A172 (cell line): ENCODE measurements around the gene AHI1. TPM values are rescaled to one million over a fixed set of nuclear protein-coding genes. Genes with fewer than 3 reads are reported as not detected.

ENCODE experiments used
- DNase-seq: peaks from one replicate; pipeline ENCODE4 v3.0.0-alpha.2; 2015; ENCODE audit warnings: low spot score
- total RNA-seq: library from RNA; depleted of rRNA; stranded (reverse); fragments of >200 nt; shearing (Covaris generic); gene quantifications from 2 replicates; pipeline ENCODE4 v1.2.3, GENCODE V29; 2014

Gene AHI1
- total RNA-seq, 1 experiment from 2014 or later, result 10.0 TPM

DNA sequence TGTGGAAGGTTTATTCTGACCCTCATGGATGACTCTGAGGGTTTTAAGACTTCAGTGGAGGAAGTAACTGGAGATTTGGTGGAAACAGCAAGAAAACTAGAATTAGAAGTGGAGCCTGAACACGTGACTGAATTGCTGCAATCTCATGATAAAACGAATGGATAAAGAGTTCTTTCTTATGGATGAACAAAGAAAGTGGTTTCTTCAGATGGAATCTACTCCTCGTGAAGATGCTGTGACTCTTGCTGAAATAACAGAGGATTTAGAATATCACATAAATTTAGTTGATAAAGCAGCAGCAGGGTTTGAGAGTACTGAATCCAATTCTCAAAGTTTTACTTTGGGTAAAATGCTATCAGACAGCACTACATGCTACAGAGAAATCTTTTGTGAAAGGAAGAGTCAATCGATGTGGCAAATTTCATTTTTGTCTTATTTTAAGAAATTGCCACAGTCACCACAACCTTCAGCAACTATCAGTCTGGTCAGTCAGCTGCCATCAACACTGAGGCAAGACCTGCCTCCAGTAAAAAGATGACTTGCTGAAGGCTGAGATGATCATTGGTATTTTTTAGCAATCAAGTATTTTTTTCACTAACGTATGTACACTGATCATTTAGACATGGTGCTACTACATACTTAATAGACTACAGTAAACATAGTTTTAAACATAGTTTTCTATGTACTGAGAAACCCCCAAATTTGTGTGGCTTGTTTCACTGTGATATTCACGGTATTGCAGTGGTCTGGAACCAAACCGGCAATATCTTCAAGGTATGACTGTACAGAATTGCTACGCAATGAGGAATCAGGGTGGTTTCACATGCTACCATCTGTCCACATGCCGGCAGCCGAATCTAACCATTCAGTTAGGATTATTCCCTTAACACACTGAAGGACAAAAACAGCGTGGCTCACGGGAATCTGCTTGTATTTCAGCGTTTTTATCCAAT lies 167.4 kb downstream of the AHI1 start:
- DNase-seq, result no peak

DNA sequence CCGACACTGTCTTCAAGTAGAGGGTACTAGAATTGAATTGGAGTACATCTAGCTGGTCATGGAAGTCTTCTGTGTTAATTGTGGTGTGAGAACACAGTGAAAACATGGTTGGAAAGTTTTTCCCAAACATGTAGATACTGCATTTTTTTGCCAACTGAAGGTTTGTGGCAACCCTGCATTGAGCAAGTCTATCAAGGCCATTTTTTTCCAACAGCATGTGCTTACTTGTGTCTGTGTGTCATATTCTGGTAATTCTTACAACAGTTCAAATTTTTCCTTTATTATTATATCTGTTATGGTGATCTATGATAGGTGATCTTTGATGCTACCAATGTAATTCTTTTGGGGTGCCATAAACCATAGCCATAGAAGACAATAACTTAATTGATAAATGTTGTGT lies 169.4 kb downstream of the AHI1 start:
- no peak for DNase-seq

DNA sequence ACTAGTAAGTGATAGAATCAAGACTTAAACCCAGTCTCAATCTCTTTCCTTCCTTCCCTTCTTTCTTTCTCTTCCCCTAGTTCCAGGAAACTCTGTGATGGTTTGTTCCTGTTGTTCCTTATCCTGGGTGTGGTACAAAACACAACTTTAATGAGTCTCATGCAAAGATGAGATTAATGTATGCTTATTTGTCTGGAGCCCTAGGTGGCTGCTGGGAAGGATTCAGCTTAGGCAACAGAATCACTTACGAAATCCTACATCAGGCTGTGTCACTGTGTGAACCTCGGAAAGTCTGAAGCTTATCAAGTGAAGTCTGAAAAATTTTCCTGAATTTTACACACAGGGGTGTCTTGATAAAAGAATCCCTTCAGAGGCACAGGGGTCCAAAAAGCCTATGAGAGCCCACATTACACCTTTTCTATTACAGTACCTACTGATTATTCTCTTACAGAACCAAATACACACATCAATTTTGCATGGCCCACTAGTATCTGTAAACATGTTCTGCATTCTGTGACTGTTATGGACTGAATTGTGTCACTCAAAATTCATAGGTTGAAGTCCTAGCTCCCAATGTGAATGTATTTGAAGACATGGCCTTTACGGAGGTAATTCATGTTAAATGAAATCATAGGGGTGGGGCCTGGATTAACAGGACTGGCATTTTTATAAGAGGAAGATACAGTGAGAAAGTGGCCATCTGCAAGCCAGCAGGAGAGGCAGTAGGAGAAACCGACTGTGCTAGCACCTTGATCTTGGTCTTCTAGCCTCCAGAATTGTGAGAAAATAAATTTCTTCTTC lies 171.7 kb downstream of the AHI1 start:
- no peak for DNase-seq

DNA sequence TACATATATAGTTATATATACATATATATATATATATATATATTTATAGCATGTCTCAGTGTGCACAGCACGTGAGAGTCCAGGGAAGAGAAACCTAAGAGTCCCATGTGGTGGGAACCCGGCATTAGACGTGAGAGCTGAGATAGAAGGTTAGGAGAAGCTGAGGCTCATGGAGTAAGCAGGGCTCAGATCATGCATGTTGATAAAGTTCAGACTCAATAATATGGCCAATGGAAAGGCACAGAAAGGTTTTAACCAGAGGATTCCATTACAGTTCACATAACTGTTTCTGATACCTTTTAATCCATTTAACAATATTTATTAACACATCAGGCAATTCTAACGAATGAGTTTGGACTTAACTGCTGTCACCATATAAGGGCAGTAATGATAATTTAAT lies 173.0 kb downstream of the AHI1 start:
- no peak for DNase-seq

DNA sequence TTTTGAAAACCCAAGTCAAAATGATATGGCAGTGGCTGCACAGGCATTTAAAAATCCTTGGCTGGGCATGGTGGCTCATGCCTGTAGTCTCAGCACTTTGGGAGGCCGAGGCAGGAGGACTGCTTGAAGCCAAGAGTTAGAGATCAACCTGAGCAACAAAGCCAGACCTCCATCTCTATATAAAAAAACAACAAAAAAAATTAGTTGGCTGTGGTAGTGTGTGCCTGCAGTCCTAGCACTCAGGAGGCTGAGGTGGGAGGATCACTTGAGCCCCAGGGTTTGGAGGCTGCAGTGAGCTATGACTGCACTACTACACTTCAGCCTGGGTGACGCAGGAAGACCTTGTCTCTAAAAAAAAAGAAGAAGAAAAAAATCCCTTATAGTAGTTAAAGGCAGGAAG lies 173.6 kb downstream of the AHI1 start:
- DNase-seq, result no peak

DNA sequence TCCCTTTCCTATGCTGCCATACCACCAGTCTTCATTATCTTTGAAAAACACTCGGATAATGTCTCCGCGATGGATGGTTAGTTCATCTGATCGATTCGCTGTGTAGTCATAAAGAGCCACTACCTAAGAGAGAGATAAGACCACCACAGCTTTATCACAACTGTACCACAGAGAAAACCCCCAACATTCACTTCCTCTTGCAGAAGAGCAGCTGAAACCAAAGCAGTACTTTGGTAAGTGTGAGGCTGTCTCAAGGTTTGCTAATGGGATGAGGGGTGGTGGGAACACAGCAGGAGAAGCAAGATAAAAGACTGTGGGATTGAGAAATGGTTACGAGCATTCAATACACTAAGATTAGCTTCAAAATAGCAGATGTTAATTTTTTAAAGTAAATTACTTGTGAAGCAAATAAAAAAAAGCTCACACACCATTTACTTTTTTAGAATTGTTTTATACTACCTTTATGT lies 174.3 kb downstream of the AHI1 start:
- no peak for DNase-seq

DNA sequence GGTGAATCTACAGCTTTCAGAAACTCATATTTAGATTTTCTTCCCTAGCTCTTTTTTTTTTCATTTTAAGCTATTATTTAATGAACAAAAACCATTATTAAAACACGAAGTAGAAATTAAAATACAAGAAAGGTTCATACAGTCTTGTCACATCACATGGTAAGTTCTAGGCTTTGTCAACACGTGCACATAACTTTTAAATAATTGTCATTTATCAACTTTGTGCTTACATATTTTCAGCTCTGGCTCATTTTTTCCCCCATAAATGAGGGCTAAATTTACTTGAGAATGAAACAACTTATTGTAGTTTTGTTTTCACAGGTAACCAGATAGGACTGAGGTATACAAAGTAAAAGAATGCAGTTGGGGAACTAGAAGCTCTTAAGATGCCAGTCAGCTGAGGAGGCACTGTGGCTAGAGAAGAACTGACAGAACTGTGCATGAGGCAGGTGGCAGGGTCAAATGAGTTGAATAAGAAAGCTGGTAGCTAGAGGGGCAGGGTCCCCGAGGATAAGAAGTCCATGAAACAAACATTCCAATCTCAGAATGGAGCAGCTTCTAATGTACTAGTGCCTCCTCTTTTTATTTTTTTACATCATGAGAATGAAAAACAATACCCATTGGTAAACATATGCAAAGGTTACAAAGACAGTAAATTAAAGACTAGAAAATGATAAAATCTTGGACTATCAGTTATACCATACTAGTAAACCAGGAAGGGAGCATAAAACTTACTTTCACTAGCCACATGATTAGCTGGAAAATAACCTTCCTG lies 174.9 kb downstream of the AHI1 start:
- no peak for DNase-seq

DNA sequence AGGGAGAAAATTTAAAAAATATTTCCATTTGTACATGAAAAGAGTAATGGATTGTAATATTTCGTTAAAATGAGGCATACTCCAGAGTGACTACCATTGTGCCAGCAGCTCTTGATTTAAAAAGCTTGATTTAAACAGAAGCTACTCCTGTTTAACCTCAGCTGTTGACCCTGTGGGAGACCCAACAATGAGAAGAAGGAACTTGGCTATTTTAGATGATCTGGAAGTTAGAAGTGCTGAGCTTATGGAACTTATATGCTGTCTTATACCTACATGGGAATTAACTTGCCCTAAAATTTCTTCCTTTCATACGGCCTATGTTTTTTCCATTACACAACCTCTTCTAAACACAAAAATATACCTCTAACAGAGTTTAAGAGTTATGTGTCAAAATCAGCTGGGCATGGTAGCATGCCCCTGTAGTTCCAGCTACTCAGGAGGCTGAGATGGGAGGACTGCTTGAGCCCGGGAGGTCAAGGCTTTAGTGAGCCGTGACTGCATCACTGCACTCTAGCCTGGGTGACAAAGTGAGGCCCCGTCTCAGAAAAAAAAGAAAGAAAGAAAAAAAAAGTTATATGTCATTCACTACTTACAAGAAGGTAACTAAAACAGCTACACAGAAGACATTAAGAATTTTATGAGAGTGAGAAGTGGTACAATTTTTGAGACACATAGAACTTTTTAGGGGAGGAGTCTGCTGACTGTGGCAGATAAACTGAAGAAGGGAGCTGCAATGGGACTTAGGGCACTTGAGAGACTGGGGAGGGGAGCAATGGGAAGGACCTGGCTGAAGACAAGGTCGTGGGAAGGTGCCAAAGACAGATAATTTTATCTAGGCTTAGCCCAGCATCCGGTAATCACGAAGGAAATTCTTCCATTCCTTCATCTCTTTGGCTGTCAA lies 176.6 kb downstream of the AHI1 start:
- DNase-seq, result no peak

DNA sequence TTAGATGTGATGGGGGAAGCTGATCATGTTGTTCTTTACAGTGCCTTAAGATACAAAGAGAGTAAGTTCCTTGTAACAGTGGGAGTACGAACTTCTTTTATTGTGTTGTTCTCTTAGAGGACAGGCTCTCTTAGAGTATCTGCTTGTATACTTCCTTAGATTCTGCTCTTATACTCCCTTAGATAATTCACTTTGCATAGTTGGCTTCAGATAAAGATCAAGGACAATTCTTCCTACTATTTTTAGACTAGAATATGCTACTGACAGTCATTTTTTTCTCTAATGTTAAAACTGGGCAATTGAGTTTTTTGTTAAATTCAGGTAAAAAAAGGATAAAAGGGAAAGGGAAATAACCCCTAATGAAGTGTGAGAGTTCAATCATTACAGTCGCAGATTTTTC lies 177.7 kb downstream of the AHI1 start:
- DNase-seq, result no peak

DNA sequence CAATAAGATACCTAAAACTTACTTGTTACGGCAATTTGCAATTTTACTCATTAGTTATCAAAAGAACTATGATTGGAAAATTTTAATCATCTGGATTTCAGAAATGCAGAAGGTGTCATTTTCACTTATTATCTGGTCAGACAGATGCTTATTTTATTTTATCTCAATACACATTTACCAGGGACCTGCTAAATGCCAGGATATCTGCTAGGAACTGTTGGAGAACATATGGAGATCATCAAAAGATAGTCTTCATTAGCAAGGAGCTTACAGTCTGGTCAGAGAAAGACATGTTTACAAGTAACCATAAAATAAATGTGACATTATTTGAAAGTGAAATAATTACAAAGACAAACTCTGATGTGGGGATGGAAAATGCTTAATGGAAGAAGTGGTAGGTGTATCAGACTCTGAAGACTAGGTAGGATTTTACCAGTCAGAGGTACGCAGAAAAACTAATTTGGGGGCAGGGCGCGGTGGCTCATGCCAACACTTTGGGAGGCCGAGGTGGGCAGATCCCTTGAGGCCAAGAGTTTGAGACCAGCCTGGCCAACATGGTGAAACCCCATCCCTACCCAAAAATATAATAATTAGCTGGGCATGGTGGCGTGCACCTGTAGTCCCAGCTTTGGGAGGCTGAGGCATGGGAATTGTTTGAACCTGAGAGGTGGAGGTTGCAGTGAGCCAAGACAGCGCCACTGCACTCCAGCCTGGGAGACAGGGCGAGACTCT lies 178.6 kb downstream of the AHI1 start:
- DNase-seq, result no peak

DNA sequence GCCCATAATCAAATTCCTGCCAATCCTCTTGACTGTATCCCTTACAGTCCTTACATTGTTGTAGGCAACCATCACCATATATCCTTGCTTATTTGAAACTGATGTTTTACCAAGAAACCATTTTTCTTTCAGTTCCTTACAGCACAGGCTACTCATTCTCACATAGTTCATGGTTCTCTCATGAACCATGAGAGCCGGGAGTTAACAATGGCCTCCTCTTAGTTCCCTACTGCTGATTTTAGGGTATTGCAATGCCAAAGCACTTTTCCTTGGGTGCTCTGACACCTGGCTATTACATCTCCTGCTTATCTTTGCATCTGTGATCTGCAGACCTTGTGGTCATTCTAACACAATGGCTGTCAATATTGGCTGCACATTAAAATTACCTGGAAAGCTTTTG lies 183.0 kb downstream of the AHI1 start:
- DNase-seq, result no peak

DNA sequence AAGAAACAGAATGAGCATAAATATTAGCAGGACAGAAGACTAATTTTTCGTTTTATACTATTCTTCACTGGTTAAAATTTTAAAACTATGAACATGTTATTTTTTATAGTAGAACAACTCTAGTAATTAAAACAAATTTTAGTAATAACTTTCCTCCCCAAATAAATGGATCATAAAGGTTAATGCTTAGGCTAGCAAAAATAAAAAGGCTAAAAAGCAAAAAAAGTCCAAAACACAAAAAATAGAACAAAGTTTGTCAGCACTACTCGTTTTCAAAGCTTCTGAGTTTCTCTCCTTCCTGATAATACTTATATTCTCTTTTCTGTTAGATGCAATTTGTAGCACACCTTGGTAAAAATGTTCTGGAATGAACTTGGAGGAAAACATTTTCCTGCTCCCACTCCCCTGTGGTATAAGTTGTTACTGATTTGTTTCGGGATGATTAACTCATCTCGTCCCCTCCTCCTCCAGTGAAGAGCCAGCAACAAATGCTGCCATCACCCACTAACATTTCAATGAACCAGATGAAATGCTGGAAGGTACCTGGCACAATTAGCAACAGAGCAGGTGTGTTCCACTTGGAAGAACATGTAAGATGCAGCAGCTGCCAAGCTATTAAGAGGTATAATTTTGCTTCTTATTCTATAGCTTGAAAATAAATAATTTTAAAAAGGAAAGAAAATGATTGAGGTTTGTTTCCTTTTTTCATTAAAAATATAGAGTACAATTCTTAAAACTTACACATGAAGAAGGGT lies 185.9 kb downstream of the AHI1 start:
- DNase-seq, result no peak

DNA sequence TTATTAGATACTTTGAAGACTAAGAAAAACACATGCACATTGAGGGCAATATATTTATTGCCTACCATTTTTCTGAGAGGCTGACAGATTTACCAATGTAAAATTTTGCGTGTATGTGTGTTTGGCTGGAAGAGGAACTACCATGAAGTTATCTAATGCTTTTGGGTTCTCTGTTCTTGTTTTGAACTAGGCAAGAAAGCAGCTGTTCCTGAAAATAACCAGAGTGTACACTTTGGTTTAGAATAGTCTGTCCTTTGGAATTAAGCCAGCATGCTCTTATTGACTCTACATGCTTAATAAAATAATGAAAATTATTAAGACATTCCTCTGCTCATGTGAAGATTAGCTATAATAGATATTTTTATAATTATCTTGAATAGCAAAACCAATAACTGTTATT lies 187.2 kb downstream of the AHI1 start:
- no peak for DNase-seq

DNA sequence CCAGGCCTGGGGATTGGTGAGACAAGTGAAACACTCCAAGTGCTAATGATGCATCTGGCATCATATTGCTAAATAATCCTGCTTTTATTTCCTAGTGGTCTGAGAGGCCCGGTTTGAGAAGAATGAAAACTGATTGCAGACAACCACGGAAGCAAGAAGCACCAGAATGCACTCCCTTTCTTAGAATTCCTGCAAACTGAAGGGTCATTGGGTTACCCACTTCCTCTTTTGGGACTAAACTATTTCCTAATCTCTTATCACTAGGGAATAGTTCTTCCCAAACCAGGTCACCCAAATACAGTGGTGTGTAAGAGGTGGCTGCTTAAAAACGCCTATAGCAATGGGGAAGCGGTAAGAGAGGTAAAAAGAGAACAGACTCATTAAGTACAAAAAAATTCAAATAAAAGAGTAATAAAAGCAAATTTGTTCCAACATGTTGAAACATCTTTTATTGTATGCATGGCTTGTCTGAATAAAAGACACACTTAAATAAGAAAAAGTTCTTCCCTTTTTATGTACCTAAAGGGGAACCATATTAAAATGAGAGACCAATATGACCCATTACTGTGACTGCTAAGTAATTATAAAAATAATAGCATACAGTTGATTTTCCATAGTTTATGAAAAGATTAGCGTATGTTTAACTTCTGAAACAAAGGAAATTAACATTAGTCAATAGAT lies 190.7 kb downstream of the AHI1 start:
- no peak for DNase-seq

DNA sequence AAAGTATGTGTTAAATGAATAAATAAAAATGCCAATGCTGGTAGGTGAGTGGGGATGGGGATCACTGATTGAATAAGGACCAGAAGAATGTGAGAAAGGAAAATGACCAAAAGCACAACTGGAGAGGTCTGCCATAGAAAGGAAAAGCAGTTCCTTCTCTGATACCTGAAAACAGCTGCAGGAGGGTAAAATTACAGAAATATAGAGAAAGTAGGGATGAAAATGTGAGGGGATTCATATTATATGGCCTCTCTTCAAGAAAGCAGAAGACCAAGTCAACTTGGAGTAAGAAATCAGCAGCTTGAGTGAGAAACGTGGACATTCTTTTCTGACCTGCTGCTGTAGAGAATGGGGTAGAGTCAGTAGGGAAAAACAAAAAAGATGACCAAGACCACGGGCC lies 191.4 kb downstream of the AHI1 start:
- DNase-seq, result no peak

DNA sequence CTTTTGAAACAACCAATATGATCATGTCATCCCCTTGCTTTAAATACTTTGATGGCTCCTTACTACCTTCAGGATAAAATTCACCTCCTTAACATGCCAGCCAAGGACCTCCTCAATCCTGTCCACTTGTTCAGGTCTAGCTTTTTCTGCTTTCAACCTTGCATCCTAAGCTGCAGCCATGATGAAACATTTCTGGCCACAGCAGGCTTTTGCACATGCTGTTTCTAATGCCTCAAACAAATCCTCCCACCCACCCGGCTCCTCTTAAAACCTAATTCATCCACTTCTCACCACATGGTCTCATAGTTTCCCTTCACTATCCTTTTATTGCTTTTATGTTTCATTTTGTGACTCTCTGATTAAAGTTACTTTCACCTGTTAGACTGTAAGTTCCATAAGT lies 191.9 kb downstream of the AHI1 start:
- no peak for DNase-seq

DNA sequence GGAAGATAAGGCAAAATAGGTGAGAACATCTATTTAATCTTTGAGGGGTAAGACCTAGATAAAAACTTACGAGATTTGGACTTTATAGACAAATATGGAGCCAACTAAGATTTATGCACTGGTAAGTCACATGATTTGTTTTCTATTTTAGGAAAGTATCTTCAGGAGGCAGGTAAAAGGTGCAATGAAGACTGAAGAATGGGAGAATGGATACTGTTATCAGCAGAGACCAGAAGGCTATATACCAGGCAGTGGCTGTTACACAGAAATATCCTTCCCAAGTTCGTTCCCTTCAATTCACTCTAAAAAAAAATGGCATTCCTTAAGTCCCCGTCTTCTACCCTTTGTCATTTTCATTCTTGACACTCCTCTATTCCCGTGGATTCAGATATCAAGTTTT lies 192.7 kb downstream of the AHI1 start:
- no peak for DNase-seq

DNA sequence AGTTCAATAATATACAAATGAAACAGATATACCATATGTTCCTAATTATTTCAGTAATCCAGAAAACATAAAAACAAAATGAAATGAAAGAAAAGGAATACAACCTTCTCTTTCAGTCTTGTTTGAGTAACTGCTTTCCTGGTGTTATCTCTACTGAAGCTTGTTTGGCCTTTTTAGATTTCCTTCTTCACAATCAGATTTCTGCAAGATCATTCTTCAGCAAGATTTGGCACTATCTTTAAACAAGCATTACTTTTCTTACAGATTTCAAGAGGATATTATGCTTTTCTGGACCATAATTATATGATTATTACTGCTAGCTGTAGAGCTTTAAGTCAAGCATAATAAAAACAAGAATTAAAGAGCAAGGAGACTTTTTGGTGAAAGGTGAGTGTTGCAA lies 196.2 kb downstream of the AHI1 start:
- DNase-seq, result no peak

DNA sequence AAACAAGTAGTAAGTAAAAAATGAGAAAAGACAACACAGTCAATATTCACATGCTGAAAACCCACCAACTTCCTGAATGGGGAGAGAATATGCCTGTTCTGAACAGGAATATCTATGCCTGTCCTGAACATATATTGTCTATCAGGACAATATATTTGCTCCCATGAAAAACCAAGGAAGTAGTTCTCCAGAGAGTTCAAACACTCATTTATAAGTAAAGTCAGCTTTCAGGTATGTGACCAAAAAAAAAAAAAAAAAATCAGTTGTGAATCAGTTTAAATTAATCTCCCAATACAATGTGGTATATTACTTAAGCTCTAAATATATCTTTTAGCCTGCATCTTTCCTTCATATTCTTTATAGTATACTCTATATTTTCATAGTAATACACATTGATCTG lies 197.0 kb downstream of the AHI1 start:
- no peak for DNase-seq
